Fibroblast of lung (primary cell): ENCODE data around the gene PIWIL4. TPM values are rescaled to one million over a fixed set of nuclear protein-coding genes. Genes with fewer than 3 reads are reported as not detected.
"Not testable (repeated sequence)": the region's sequence is repeated elsewhere in the genome, so short reads cannot be mapped to it uniquely, and the experiment has no call there.

Source experiments
- DNase-seq, 2 donors: peaks; one replicate each; pipeline versions ENCODE4 v3.0.0 to v3.0.0-alpha.2; 2010; ENCODE audit warnings: low read depth in 2 of 2
- H2AFZ ChIP-seq: 2 replicates; pipeline ENCODE4 v1.5.1; 2012; ENCODE audit warnings: low read length, control low read depth, inconsistent platforms
- H3K27ac ChIP-seq: 2 replicates; pipeline ENCODE4 v1.5.1; 2011; ENCODE audit warnings: low read length, control low read depth; ENCODE audit not compliant: insufficient read depth
- H3K27me3 ChIP-seq: 2 replicates; pipeline ENCODE4 v1.5.1; 2011; ENCODE audit warnings: mild to moderate bottlenecking, low read length; ENCODE audit not compliant: control insufficient read depth, insufficient read depth
- H3K36me3 ChIP-seq: 2 replicates; pipeline ENCODE4 v1.5.1; 2011; ENCODE audit warnings: low read length; ENCODE audit not compliant: control insufficient read depth, insufficient read depth
- H3K4me1 ChIP-seq: 2 replicates; pipeline ENCODE4 v1.5.1; 2011; ENCODE audit warnings: low read length; ENCODE audit not compliant: control insufficient read depth, insufficient read depth; ENCODE audit errors: extremely low read depth
- H3K4me2 ChIP-seq: 2 replicates; pipeline ENCODE4 v1.5.1; 2011; ENCODE audit warnings: low read length, control low read depth; ENCODE audit not compliant: insufficient read depth; ENCODE audit errors: extremely low read depth
- H3K4me3 ChIP-seq, 4 experiments: fragments of 200-600 bp in 1 of 4; sonication (generic) in 1 of 4; replicated peaks in 1 of 4; 2 replicates each; pipeline ENCODE4 v1.5.1; 2011 to 2016; ENCODE audit warnings: low read length in 4 of 4, low read depth in 3 of 4, mild to moderate bottlenecking in 3 of 4, control low read depth in 2 of 4, inconsistent platforms in 1 of 4, mixed read lengths in 1 of 4; ENCODE audit not compliant: insufficient read depth in 1 of 4; ENCODE audit errors: control extremely low read depth in 1 of 4
- H3K79me2 ChIP-seq: 2 replicates; pipeline ENCODE4 v1.5.1; 2012; ENCODE audit warnings: mild to moderate bottlenecking, low read length, inconsistent platforms; ENCODE audit not compliant: control insufficient read depth, insufficient read depth
- H3K9ac ChIP-seq: 2 replicates; pipeline ENCODE4 v1.5.1; 2011; ENCODE audit warnings: mild to moderate bottlenecking, low read length, control low read depth; ENCODE audit not compliant: insufficient read depth
- H3K9me3 ChIP-seq: 2 replicates; pipeline ENCODE4 v1.5.1; 2012; ENCODE audit warnings: low read depth, low read length; ENCODE audit not compliant: control insufficient read depth, insufficient read depth
- H4K20me1 ChIP-seq: 2 replicates; pipeline ENCODE4 v1.5.1; 2011; ENCODE audit warnings: low read length; ENCODE audit not compliant: control insufficient read depth, insufficient read depth; ENCODE audit errors: extremely low read depth
- EZH2 ChIP-seq: IDR thresholded peaks from 2 replicates; pipeline ENCODE4 v1.5.1; 2012; ENCODE audit warnings: low read length, control low read depth, mild to moderate bottlenecking; ENCODE audit errors: missing control alignments
- polyA plus RNA-seq, 2 donors: library from polyadenylated mRNA; depleted of rRNA in 1 of 2; stranded (reverse) in 1 of 2; unstranded in 1 of 2; fragments of >200 nt; gene quantifications; 2 replicates each; pipeline ENCODE4 v1.2.1, GENCODE V29; 2011 to 2012; ENCODE audit warnings: missing spikeins in 1 of 2
- total RNA-seq: library from RNA; depleted of rRNA; stranded (reverse); fragments of >200 nt; gene quantifications from 2 replicates; pipeline ENCODE4 v1.2.1, GENCODE V29; 2014
- TF ChIP-seq, protein P1 (sequence below), 2 donors: IDR thresholded peaks in 1 of 2; conservative IDR thresholded peaks in 1 of 2; 1 replicate in 1 of 2; 2 replicates in 1 of 2; pipeline ENCODE4 v1.5.1; 2011 to 2012; ENCODE audit warnings: low read length in 2 of 2, control low read depth in 1 of 2, inconsistent platforms in 1 of 2, low read depth in 1 of 2, mild to moderate bottlenecking in 1 of 2

PIWIL4 gene
- total and polyA plus RNA-seq, 2 donors (not counting 1 experiment from before 2014, with no cell fraction given), result 1.2 to 3.3 TPM

DNA sequence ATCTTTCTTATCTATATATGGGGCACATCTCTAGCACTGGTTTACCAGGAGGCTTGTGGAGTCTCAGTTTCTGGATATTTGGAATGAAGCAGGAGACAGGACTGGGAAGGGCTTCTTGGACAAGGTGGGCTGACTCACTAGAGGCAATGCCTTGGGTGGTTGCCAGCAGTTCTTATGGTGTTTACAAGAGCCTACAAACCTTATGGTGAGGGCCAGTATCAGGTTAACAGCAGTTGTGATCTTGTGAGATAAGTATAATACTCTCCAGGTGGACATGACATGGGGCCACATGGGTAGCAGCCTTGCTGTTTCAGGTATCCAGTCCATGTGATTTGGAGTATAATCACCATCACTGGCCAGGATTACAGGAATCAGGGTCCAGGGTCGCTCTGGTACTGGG is 13.2 kb upstream of the PIWIL4 start:
- Histone ChIP-seq H3K4me2 (no peak overlapping the region), H3K4me3 (no peak overlapping the region), H3K27me3 (no peaks in the 10 kb centered on the region), H4K20me1 (no peaks in the 10 kb centered on the region), H3K79me2 (no peaks in the 10 kb centered on the region), H3K36me3 (no peaks in the 10 kb centered on the region), H3K4me1 (no peaks in the 10 kb centered on the region), H3K9ac (no peak overlapping the region), H3K9me3 (no peaks in the 10 kb centered on the region), H2AFZ (no peak overlapping the region), H3K27ac (no peak overlapping the region)
- TF ChIP-seq, protein P1, sequence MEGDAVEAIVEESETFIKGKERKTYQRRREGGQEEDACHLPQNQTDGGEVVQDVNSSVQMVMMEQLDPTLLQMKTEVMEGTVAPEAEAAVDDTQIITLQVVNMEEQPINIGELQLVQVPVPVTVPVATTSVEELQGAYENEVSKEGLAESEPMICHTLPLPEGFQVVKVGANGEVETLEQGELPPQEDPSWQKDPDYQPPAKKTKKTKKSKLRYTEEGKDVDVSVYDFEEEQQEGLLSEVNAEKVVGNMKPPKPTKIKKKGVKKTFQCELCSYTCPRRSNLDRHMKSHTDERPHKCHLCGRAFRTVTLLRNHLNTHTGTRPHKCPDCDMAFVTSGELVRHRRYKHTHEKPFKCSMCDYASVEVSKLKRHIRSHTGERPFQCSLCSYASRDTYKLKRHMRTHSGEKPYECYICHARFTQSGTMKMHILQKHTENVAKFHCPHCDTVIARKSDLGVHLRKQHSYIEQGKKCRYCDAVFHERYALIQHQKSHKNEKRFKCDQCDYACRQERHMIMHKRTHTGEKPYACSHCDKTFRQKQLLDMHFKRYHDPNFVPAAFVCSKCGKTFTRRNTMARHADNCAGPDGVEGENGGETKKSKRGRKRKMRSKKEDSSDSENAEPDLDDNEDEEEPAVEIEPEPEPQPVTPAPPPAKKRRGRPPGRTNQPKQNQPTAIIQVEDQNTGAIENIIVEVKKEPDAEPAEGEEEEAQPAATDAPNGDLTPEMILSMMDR (conservative IDR thresholded peaks at IDR 0.05 in 1 of 2, IDR thresholded peaks at IDR 0.05 in 1 of 2; ENCODE audit: low read depth in 1 of 2, low read length in 2 of 2), result no peak
- TF ChIP-seq EZH2, result no peak
- DNase-seq, result peak; percentile 50 to 74

DNA sequence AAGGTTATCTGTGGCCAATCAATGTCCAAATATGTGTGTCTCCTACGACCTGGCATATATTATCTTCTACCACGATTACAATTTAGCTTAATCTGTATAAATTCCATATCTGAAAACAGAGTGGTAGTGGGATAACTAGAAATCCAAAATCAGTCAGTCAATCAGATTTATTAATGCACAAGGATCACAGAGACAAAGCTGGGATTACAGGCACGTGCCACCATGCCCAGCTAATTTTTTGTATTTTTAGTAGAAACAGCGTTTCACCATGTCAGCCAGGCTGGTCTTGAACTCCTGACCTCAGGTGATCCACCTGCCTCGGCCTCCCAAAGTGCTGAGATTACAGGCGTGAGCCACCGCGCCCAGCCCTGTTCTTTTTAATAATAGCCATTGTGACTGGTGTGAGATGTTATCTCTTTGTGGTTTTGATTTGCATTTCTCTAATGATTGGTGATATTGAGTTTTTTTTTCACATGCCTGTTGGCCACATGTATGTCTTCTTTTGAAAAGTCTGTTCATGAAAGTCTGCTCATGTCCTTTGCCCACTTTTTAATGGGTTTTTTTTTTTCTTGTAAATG is 11.3 kb upstream of the PIWIL4 start:
- H2AFZ ChIP-seq, H3K4me1 ChIP-seq, H3K4me2 ChIP-seq, H3K9me3 ChIP-seq, H3K79me2 ChIP-seq, H3K27ac ChIP-seq, H4K20me1 ChIP-seq, H3K36me3 ChIP-seq, H3K9ac ChIP-seq, H3K4me3 ChIP-seq, DNase-seq, H3K27me3 ChIP-seq: not testable (repeated sequence)

DNA sequence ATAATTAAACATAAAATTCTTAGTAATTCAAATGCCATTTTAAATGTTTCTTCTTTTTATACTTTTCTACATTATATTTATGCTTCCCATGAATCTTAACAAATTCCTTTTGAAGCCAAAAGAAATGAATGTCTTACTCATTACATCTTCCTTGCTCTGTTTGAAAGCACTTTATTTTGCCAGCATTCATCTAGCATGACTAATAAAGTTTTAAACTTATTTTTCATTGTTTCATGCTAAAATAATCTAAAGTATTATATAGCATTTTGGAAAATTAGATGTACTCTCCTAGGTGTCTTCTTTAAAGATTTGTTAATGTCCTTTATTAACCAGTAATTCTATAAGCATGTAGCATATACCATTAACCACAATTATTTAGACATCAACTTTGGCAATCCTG is 9.7 kb upstream of the PIWIL4 start:
- Histone ChIP-seq H3K9ac (no peak overlapping the region), H3K4me3 (no peak overlapping the region), H2AFZ (no peak overlapping the region), H3K4me2 (peak overlapping the region; percentile 33), H3K4me1 (no peaks in the 10 kb centered on the region), H3K9me3 (no peaks in the 10 kb centered on the region), H3K79me2 (no peaks in the 10 kb centered on the region), H3K27ac (no peak overlapping the region), H3K27me3 (no peaks in the 10 kb centered on the region), H3K36me3 (no peaks in the 10 kb centered on the region), H4K20me1 (no peaks in the 10 kb centered on the region)
- TF ChIP-seq EZH2, result no peak
- TF ChIP-seq, protein P1 (conservative IDR thresholded peaks at IDR 0.05 in 1 of 2, IDR thresholded peaks at IDR 0.05 in 1 of 2; ENCODE audit: low read depth in 1 of 2, low read length in 2 of 2), result no peak
- DNase-seq, result peak in 1 of 2 donors; percentile 66
